ENCODE data around the gene LITAF.

Gene LITAF

DNA sequence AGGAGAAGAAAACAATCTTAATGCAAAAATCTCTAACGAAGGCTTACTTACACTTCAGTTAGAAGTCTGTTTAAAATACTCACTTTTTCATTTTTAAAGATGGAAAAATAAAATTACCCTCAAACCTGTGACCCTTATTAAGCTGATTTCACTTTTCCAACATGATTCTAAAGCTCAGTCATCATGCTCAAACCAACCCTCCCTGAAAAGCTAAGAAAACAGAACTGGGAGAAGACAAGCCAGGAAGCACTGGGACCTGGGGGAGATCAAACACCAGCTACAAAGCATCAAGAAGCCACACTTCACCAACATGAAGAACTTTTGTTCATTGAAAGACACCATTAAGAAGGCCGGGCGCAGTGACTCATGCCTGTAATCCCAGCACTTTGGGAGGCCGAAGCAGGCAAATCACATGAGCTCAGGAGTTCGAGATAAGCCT lies 88.8 kb downstream of the LITAF start:
- no peak for DNase-seq (ENCODE audit: extremely low read depth in 1 of 2, low read depth in 1 of 2)

Measured in stimulated activated CD8-positive, alpha-beta memory T cell treated with anti-CD3 and anti-CD28 coated beads, Interleukin-7, amount 100 ng/mL, for 48 hours (primary cell).